ENCODE results near the gene ARFGAP3.

ARFGAP3 gene

GRCh38 chr22:42860968-42861367 lies 3.9 kb upstream of the ARFGAP3 start:
- no peak for FAIRE-seq

GRCh38 chr22:42857845-42858481 lies 890 bp upstream of the ARFGAP3 start:
- no peak for FAIRE-seq

GRCh38 chr22:42856179-42856864 lies 751 bp downstream of the ARFGAP3 start:
- FAIRE-seq = no peak

GRCh38 chr22:42855721-42856120 lies 1.4 kb downstream of the ARFGAP3 start:
- no peak for FAIRE-seq

- FAIRE-seq = no peak
Measured at GRCh38 chr22:42855211-42855610, 1.9 kb downstream of the ARFGAP3 start.

GRCh38 chr22:42848941-42849550 lies 8.0 kb downstream of the ARFGAP3 start:
- no peak for FAIRE-seq

- no peak for FAIRE-seq
Measured at GRCh38 chr22:42847110-42847509, 10.0 kb downstream of the ARFGAP3 start.

- FAIRE-seq = no peak
Measured at GRCh38 chr22:42844756-42845155, 12.3 kb downstream of the ARFGAP3 start.

GRCh38 chr22:42842658-42843370 lies 14.3 kb downstream of the ARFGAP3 start:
- FAIRE-seq = no peak

- FAIRE-seq = no peak
Measured at GRCh38 chr22:42841444-42841843, 15.6 kb downstream of the ARFGAP3 start.

GRCh38 chr22:42837556-42837955 lies 19.5 kb downstream of the ARFGAP3 start:
- FAIRE-seq = no peak

- no peak for FAIRE-seq
Measured at GRCh38 chr22:42836026-42836425, 21.0 kb downstream of the ARFGAP3 start.

- no peak for FAIRE-seq
Measured at GRCh38 chr22:42834177-42834949, 22.7 kb downstream of the ARFGAP3 start.

GRCh38 chr22:42833104-42833503 lies 24.0 kb downstream of the ARFGAP3 start:
- no peak for FAIRE-seq

GRCh38 chr22:42831712-42832111 lies 25.4 kb downstream of the ARFGAP3 start:
- FAIRE-seq = no peak

- FAIRE-seq = no peak
Measured at GRCh38 chr22:42830161-42830560, 26.9 kb downstream of the ARFGAP3 start.

GRCh38 chr22:42829302-42829701 lies 27.8 kb downstream of the ARFGAP3 start:
- no peak for FAIRE-seq

GRCh38 chr22:42825796-42826195 lies 31.3 kb downstream of the ARFGAP3 start:
- no peak for FAIRE-seq

GRCh38 chr22:42821386-42821785 lies 35.7 kb downstream of the ARFGAP3 start:
- no peak for FAIRE-seq

GRCh38 chr22:42820045-42820763 lies 36.9 kb downstream of the ARFGAP3 start:
- FAIRE-seq = no peak

GRCh38 chr22:42819412-42820044 lies 37.5 kb downstream of the ARFGAP3 start:
- FAIRE-seq = no peak

GRCh38 chr22:42817556-42817955 lies 39.5 kb downstream of the ARFGAP3 start:
- FAIRE-seq = no peak

Data from A204.1 (cell line).